ENCODE results near the gene FAM53C.
"Not testable (repeated sequence)": the region's sequence is repeated elsewhere in the genome, so short reads cannot be mapped to it uniquely, and the experiment has no call there.

FAM53C gene

GRCh38 chr5:138337685-138338410, at the start of gene FAM53C:
Gene FAM53C (plus strand): TSS chr5:138338266. CDS start chr5:138341336, 3,070 bp downstream.
- peak; percentile 98 for DNase-seq

- DNase-seq: no peak
Measured at GRCh38 chr5:138289296-138289695, 48.8 kb upstream of the FAM53C start.

GRCh38 chr5:138303372-138303771, 34.7 kb upstream of the FAM53C start:
- peak; percentile 50 for DNase-seq

GRCh38 chr5:138305797-138306196, 32.3 kb upstream of the FAM53C start:
- DNase-seq: peak; percentile 55

GRCh38 chr5:138315751-138316278, 22.3 kb upstream of the FAM53C start:
- DNase-seq: no peak

- DNase-seq: no peak
Measured at GRCh38 chr5:138316355-138316754, 21.7 kb upstream of the FAM53C start.

- DNase-seq: not testable (repeated sequence)
Measured at GRCh38 chr5:138318211-138318610, 19.9 kb upstream of the FAM53C start.

- peak; percentile 59 for DNase-seq
Measured at GRCh38 chr5:138330813-138331448, 7.1 kb upstream of the FAM53C start.

GRCh38 chr5:138331449-138332368, 6.4 kb upstream of the FAM53C start, which contains the start of gene CDC25C:
Gene CDC25C (minus strand): TSS chr5:138331804. CDS start chr5:138331180, 624 bp downstream.
- peak; percentile 100 for DNase-seq

GRCh38 chr5:138334867-138335447, 3.1 kb upstream of the FAM53C start:
- no peak for DNase-seq

- DNase-seq: peak; percentile 96
Measured at GRCh38 chr5:138336952-138337684, 948 bp upstream of the FAM53C start.

GRCh38 chr5:138338411-138339090, 485 bp downstream of the FAM53C start:
- peak; percentile 57 for DNase-seq

GRCh38 chr5:138339091-138339456, 1.0 kb downstream of the FAM53C start:
- no peak for DNase-seq

- DNase-seq: no peak
Measured at GRCh38 chr5:138339464-138339863, 1.4 kb downstream of the FAM53C start.

GRCh38 chr5:138340008-138340407, 1.9 kb downstream of the FAM53C start:
- DNase-seq: no peak

GRCh38 chr5:138344887-138345622, 7.0 kb downstream of the FAM53C start:
- no peak for DNase-seq

GRCh38 chr5:138346889-138347288, 8.8 kb downstream of the FAM53C start:
- no peak for DNase-seq

GRCh38 chr5:138349852-138350562, 11.9 kb downstream of the FAM53C start:
- DNase-seq: no peak

- no peak for DNase-seq
Measured at GRCh38 chr5:138350563-138350890, 12.5 kb downstream of the FAM53C start.

GRCh38 chr5:138351056-138351455, 13.0 kb downstream of the FAM53C start:
- DNase-seq: no peak
